PC-3 (cell line): Measurements from ENCODE around the gene WAC. TPM values are rescaled to one million over a fixed set of nuclear protein-coding genes. Genes with fewer than 3 reads are reported as not detected.

Experiments used
- ATAC-seq: fragments of 200-7000 bp; cut with Tn5 transposase; 2 replicates; pipeline ENCODE4 v1.9.1; 2020; ENCODE audit warnings: mild to moderate bottlenecking, moderate library complexity
- BruUV-seq: library from RNA; stranded (reverse); fragments of 400-500 nt; replicated peaks from 2 replicates; lab custom pipeline; 2021; lab: Mats Ljungman, UMichigan
- CTCF ChIA-PET: fragments of 300-600 bp; sonication (Branson Sonifier 250); formaldehyde crosslinking; loops from one replicate; lab custom pipeline; 2022; ENCODE audit warnings: antibody characterized with exemption; lab: Charles Lee
- POLR2A ChIA-PET: fragments of 300-600 bp; sonication (Branson Sonifier 250); formaldehyde crosslinking; loops from one replicate; lab custom pipeline; 2022; ENCODE audit warnings: antibody characterized with exemption; ENCODE audit not compliant: unreplicated experiment; lab: Charles Lee
- DNase-seq: peaks from one replicate; pipeline ENCODE4 v3.0.0-alpha.2; 2015
- H2AFZ ChIP-seq: fragments of 300-600 bp; sonication (generic); 2 replicates; pipeline ENCODE4 v1.6.0; 2016; ENCODE audit warnings: antibody characterized with exemption, low read length
- H3F3A ChIP-seq: fragments of 300-600 bp; sonication (generic); one replicate; pipeline ENCODE4 v1.6.0; 2017; ENCODE audit warnings: antibody characterized with exemption, low read length, control low read depth, mild to moderate bottlenecking; ENCODE audit not compliant: unreplicated experiment
- H3K27ac ChIP-seq: fragments of 300-600 bp; sonication (generic); 2 replicates; pipeline ENCODE4 v1.5.1; 2016; ENCODE audit warnings: mild to moderate bottlenecking, low read length
- H3K27me3 ChIP-seq: fragments of 300-600 bp; sonication (generic); 2 replicates; pipeline ENCODE4 v1.6.1; 2016; ENCODE audit warnings: low read length, mixed read lengths
- H3K36me3 ChIP-seq: fragments of 300-600 bp; sonication (generic); 2 replicates; pipeline ENCODE4 v1.6.1; 2016; ENCODE audit warnings: low read depth, mixed run types, low read length, mixed read lengths
- H3K4me1 ChIP-seq: fragments of 300-600 bp; sonication (generic); 2 replicates; pipeline ENCODE4 v1.5.1; 2016; ENCODE audit warnings: low read length; ENCODE audit not compliant: insufficient read depth
- H3K4me2 ChIP-seq: fragments of 300-600 bp; sonication (generic); 2 replicates; pipeline ENCODE4 v1.6.0; 2016; ENCODE audit warnings: low read length
- H3K4me3 ChIP-seq: fragments of 300-600 bp; sonication (generic); 2 replicates; pipeline ENCODE4 v1.5.1; 2016; ENCODE audit warnings: mild to moderate bottlenecking, low read length, mixed read lengths
- H3K79me2 ChIP-seq: fragments of 300-600 bp; sonication (generic); 2 replicates; pipeline ENCODE4 v1.6.1; 2017; ENCODE audit warnings: low read length, mixed read lengths
- H3K9ac ChIP-seq: fragments of 300-600 bp; sonication (generic); 2 replicates; pipeline ENCODE4 v1.6.0; 2016; ENCODE audit warnings: mild to moderate bottlenecking, low read length
- H3K9me2 ChIP-seq: fragments of 300-600 bp; sonication (generic); replicated peaks from 2 replicates; pipeline ENCODE4 v1.6.1; 2016; ENCODE audit warnings: mixed run types, low read length, mixed read lengths
- H3K9me3 ChIP-seq: fragments of 300-600 bp; sonication (generic); 2 replicates; pipeline ENCODE4 v1.6.1; 2016; ENCODE audit warnings: low read length, mixed read lengths
- H4K20me1 ChIP-seq: fragments of 300-600 bp; sonication (generic); 2 replicates; pipeline ENCODE4 v1.6.1; 2016; ENCODE audit warnings: low read length, mixed read lengths
- EZH2 ChIP-seq: fragments of 300-600 bp; sonication (generic); IDR thresholded peaks from one replicate; pipeline ENCODE4 v1.6.1; 2017; ENCODE audit warnings: antibody characterized with exemption, mild to moderate bottlenecking, low read length; ENCODE audit not compliant: unreplicated experiment
- EZH2phosphoT487 ChIP-seq: fragments of 300-600 bp; sonication (generic); IDR thresholded peaks from 2 replicates; pipeline ENCODE4 v1.6.1; 2018; ENCODE audit warnings: mild to moderate bottlenecking, antibody characterized with exemption, low read length, borderline replicate concordance
- intact Hi-C: fragments of 100-400 bp; cut with micrococcal nuclease; formaldehyde crosslinking; loops from 2 replicates; pipeline ENCODE4 v1.9.0; 2023
- total RNA-seq: library from RNA; depleted of rRNA; stranded (reverse); fragments of >200 nt; gene quantifications from 2 replicates; pipeline ENCODE4 v1.2.3, GENCODE V29; 2014
- TF ChIP-seq, protein P1 (sequence below): fragments of 300-600 bp; sonication (generic); conservative IDR thresholded peaks from 2 replicates; pipeline ENCODE4 v1.5.1; 2017; ENCODE audit warnings: antibody characterized with exemption, low read depth, mild to moderate bottlenecking, low read length

The WAC gene
- total RNA-seq, 1 experiment from 2014 or later, result 49.2 TPM

- H3K9ac ChIP-seq, result no peak overlapping the region
- CTCF ChIA-PET, result no interaction called here
- BruUV-seq, result no TSS peak
- POLR2A ChIA-PET, result no interaction called here
- H3K9me2 ChIP-seq, result no peaks in the 10 kb centered on the region
- H3K27ac ChIP-seq, result no peak overlapping the region
- intact Hi-C loops, result loop anchor here (5.0 kb wide), 1 partner anchor 153 kb away; no protein-coding TSS in a partner anchor
- no peaks in the 10 kb centered on the region for H3K9me3 ChIP-seq
- H3K4me2 ChIP-seq, result no peak overlapping the region
- H3K27me3 ChIP-seq, result no peaks in the 10 kb centered on the region
- no peak overlapping the region for H3K4me3 ChIP-seq
- no peaks in the 10 kb centered on the region for H3K4me1 ChIP-seq
- H4K20me1 ChIP-seq, result peaks cover 37% of the 10 kb centered on the region
- ATAC-seq (no peak), DNase-seq (no peak)
- TF ChIP-seq EZH2 (no peak), EZH2phosphoT487 (no peak)
- TF ChIP-seq, protein P1, sequence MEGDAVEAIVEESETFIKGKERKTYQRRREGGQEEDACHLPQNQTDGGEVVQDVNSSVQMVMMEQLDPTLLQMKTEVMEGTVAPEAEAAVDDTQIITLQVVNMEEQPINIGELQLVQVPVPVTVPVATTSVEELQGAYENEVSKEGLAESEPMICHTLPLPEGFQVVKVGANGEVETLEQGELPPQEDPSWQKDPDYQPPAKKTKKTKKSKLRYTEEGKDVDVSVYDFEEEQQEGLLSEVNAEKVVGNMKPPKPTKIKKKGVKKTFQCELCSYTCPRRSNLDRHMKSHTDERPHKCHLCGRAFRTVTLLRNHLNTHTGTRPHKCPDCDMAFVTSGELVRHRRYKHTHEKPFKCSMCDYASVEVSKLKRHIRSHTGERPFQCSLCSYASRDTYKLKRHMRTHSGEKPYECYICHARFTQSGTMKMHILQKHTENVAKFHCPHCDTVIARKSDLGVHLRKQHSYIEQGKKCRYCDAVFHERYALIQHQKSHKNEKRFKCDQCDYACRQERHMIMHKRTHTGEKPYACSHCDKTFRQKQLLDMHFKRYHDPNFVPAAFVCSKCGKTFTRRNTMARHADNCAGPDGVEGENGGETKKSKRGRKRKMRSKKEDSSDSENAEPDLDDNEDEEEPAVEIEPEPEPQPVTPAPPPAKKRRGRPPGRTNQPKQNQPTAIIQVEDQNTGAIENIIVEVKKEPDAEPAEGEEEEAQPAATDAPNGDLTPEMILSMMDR, result no peak
- H3K36me3 ChIP-seq, result peaks cover 37% of the 10 kb centered on the region
- no peaks in the 10 kb centered on the region for H3F3A ChIP-seq
- peaks cover 91% of the 10 kb centered on the region for H3K79me2 ChIP-seq
- H2AFZ ChIP-seq, result no peak overlapping the region
These were observed 52.2 kb downstream of the WAC start for GRCh38 chr10:28585076-28585475.

GRCh38 chr10:28586176-28586575 lies 53.3 kb downstream of the WAC start:
- H3F3A ChIP-seq, result no peaks in the 10 kb centered on the region
- no peaks in the 10 kb centered on the region for H3K27me3 ChIP-seq
- no peak overlapping the region for H2AFZ ChIP-seq
- ATAC-seq (no peak), DNase-seq (no peak)
- no peak overlapping the region for H3K4me3 ChIP-seq
- TF ChIP-seq EZH2 (no peak), EZH2phosphoT487 (no peak)
- TF ChIP-seq, protein P1, result no peak
- peaks cover 84% of the 10 kb centered on the region for H3K79me2 ChIP-seq
- H3K4me2 ChIP-seq, result no peak overlapping the region
- peaks cover 28% of the 10 kb centered on the region for H4K20me1 ChIP-seq
- H3K9me3 ChIP-seq, result no peaks in the 10 kb centered on the region
- POLR2A ChIA-PET, result no interaction called here
- intact Hi-C loops, result loop anchor here (5.0 kb wide), 1 partner anchor 154 kb away; no protein-coding TSS in a partner anchor
- H3K9me2 ChIP-seq, result no peaks in the 10 kb centered on the region
- no peak overlapping the region for H3K27ac ChIP-seq
- H3K4me1 ChIP-seq, result no peaks in the 10 kb centered on the region
- CTCF ChIA-PET, result no interaction called here
- peaks cover 47% of the 10 kb centered on the region for H3K36me3 ChIP-seq
- H3K9ac ChIP-seq, result no peak overlapping the region
- BruUV-seq, result no TSS peak

- CTCF ChIA-PET, result interaction anchor here (0.6 kb wide), 1 partner anchor 205 kb away, joined by 4 read pairs; no protein-coding TSS in a partner anchor
- no peak overlapping the region for H3K9ac ChIP-seq
- no peak overlapping the region for H3K4me2 ChIP-seq
- BruUV-seq, result no TSS peak
- POLR2A ChIA-PET, result no interaction called here
- H3K36me3 ChIP-seq, result peaks cover 48% of the 10 kb centered on the region
- intact Hi-C loops, result loop anchor here (5.0 kb wide), 1 partner anchor 155 kb away; no protein-coding TSS in a partner anchor
- TF ChIP-seq EZH2phosphoT487 (no peak), EZH2 (no peak)
- TF ChIP-seq, protein P1, result no peak
- H3F3A ChIP-seq, result no peaks in the 10 kb centered on the region
- DNase-seq (no peak), ATAC-seq (no peak)
- peaks cover 25% of the 10 kb centered on the region for H4K20me1 ChIP-seq
- H3K27ac ChIP-seq, result no peak overlapping the region
- H3K79me2 ChIP-seq, result peaks cover 74% of the 10 kb centered on the region
- H3K9me2 ChIP-seq, result no peaks in the 10 kb centered on the region
- no peak overlapping the region for H2AFZ ChIP-seq
- H3K4me1 ChIP-seq, result peaks cover 1% of the 10 kb centered on the region; the same call in 1 of the 2 replicates
- H3K4me3 ChIP-seq, result no peak overlapping the region
- H3K9me3 ChIP-seq, result no peaks in the 10 kb centered on the region
- H3K27me3 ChIP-seq, result no peaks in the 10 kb centered on the region
These were observed 54.5 kb downstream of the WAC start for GRCh38 chr10:28587270-28587969.
